ENCODE data around the gene ZNF385D. TPM values are rescaled to one million over a fixed set of nuclear protein-coding genes. Genes with fewer than 3 reads are reported as not detected.

The ZNF385D gene
- total and polyA plus RNA-seq, 7 donors, result under 0.01 to 4.3 (median 1.2) TPM

DNA sequence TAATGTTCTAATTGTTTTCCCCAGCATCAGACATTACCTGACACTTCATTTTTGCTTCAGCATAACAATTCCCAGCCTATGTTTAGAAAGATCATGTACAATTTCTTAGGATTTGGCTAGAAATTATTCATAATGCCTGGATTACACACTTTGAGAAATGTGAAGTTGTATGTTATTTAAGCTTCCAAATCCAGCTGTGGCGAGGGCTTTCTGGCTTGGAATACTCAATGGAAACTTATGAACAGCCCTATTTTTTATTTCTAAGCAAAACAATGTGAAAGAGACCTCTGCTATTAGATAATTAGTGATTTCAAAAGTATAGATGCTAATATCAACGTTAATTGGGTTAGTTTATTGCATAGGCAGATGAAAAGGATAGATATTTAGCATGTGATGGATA is 341.6 kb downstream of the ZNF385D start:
- H3K4me1 ChIP-seq, result no peaks in the 10 kb centered on the region
- no peak for DNase-seq
- no peak for TF ChIP-seq POLR2A (IDR thresholded peaks at IDR 0.05)
- TF ChIP-seq, protein P1, sequence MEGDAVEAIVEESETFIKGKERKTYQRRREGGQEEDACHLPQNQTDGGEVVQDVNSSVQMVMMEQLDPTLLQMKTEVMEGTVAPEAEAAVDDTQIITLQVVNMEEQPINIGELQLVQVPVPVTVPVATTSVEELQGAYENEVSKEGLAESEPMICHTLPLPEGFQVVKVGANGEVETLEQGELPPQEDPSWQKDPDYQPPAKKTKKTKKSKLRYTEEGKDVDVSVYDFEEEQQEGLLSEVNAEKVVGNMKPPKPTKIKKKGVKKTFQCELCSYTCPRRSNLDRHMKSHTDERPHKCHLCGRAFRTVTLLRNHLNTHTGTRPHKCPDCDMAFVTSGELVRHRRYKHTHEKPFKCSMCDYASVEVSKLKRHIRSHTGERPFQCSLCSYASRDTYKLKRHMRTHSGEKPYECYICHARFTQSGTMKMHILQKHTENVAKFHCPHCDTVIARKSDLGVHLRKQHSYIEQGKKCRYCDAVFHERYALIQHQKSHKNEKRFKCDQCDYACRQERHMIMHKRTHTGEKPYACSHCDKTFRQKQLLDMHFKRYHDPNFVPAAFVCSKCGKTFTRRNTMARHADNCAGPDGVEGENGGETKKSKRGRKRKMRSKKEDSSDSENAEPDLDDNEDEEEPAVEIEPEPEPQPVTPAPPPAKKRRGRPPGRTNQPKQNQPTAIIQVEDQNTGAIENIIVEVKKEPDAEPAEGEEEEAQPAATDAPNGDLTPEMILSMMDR (IDR thresholded peaks at IDR 0.05), result no peak
- H3K27me3 ChIP-seq, result no peaks in the 10 kb centered on the region
- intact Hi-C loops (cut with DNase I), result no loop called here
- 34 to 62% methylated on average over 2 of the region's 2 CpGs for WGBS, 2 donors
- H3K36me3 ChIP-seq, result no peaks in the 10 kb centered on the region
- no peak overlapping the region for H3K4me3 ChIP-seq
- H3K9me3 ChIP-seq, result peaks cover 0 to 3% (median 0%) of the 10 kb centered on the region in 4 donors
- H3K27ac ChIP-seq, result no peak overlapping the region

DNA sequence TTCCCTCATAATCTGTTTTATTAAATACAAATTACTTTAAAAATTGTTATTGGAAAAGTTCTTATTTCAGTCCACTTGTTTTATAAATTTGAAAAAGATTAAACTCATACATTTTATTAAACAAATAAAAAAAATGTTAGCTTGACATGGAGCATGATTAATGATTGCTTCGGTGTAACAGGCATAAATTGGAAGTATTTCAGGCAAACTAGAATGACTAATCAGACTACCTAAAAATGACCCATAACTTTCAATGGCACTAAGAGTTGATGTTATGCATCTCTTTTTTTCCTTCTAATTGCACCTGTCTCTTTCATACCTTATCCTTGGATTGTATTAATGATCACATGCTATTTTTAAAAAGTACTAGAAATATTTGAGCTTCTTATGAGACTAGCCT is 343.3 kb downstream of the ZNF385D start:
- Histone ChIP-seq H3K27ac (no peak overlapping the region), H3K27me3 (no peaks in the 10 kb centered on the region), H3K4me1 (no peaks in the 10 kb centered on the region), H3K9me3 (peaks cover 0 to 3% (median 0%) of the 10 kb centered on the region in 4 donors), H3K4me3 (no peak overlapping the region), H3K36me3 (no peaks in the 10 kb centered on the region)
- no peak for DNase-seq
- intact Hi-C loops (cut with DNase I), result no loop called here
- 51 to 54% methylated on average over 1 of the region's 1 CpG for WGBS, 2 donors
- TF ChIP-seq, protein P1 (IDR thresholded peaks at IDR 0.05), result no peak
- TF ChIP-seq POLR2A (IDR thresholded peaks at IDR 0.05), result no peak
- TF ChIP-seq POLR2AphosphoS5 (IDR thresholded peaks at IDR 0.05), result no peak
- TF ChIP-seq EP300 (IDR thresholded peaks at IDR 0.05), result no peak

DNA sequence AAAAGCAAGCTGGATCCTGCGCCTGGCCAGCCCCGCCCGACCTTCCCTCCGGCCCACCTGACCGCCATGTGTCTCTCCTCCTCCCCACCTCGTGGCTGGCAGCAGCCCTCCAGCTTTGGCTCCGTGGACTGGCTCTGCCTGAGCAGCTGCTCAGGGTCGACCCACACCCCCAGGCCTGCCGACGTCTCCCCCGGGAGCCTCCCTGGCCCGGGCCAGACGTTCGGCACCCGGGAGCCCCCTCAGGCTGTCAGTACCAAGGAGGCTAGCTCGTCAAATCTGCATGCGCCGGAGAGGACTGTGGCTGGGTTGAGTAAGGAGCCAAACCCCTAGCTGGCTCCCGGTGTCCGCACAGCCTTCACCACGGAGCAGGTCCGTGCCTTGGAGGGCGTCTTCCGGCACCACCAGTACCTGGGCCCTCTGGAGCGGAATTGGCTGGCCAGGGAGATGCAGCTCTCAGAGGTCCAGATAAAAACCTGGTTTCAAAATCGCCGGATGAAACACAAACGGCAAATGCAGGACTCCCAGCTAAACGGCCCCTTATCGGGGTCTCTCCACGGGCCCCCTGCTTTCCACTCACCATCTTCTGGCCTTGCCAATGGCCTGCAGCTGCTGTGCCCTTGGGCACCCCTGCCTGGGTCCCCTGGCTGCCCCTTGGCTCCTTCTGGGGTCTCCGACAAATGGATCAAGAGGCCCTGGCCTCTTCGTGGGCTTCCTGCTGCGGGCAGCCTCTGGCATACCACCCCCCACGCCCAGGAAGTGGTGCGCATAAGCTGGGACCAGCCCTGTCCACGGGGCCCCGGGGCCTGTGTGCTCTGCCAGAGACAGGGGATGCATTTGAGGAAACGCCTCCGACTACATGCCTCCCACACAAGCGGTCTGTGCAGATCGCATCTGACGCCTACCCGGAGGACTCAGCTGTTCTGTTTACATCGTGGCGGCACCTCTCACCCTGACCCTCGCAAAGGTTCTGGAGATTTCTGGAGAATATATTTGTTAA is 345.0 kb downstream of the ZNF385D start:
- DNase-seq, result peak; percentile 40
- no peak overlapping the region for H3K4me3 ChIP-seq
- no peaks in the 10 kb centered on the region for H3K36me3 ChIP-seq
- H3K4me1 ChIP-seq, result no peaks in the 10 kb centered on the region
- 89 to 90% methylated on average over 47 of the region's 47 CpGs for WGBS, 2 donors
- TF ChIP-seq POLR2AphosphoS5 (IDR thresholded peaks at IDR 0.05) (no peak), EP300 (IDR thresholded peaks at IDR 0.05) (no peak), POLR2A (IDR thresholded peaks at IDR 0.05) (no peak)
- TF ChIP-seq, protein P1 (IDR thresholded peaks at IDR 0.05), result no peak
- no peak overlapping the region for H3K27ac ChIP-seq
- intact Hi-C loops (cut with DNase I), result no loop called here
- no peaks in the 10 kb centered on the region for H3K27me3 ChIP-seq
- H3K9me3 ChIP-seq, result peaks cover 0 to 3% (median 0%) of the 10 kb centered on the region in 4 donors

DNA sequence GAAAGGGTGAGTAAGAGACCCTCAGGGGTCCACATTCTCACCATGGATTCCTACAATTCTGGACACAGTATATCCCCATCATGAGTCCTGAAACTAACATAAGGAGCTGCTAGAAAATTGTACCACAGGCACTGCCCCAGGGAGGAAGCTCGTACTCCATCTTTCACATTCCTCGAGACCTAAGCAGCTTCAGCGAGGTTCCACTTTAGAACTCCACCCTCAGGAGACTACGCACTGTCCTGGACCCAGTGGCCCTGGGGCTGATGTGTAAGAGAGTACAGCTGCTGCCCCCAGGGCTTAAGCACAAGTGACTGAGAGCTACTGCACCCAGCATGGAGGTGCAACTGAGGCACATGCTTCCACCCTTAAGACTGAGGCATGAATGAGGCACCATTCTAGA is 352.5 kb downstream of the ZNF385D start:
- TF ChIP-seq EP300 (IDR thresholded peaks at IDR 0.05) (no peak), POLR2A (IDR thresholded peaks at IDR 0.05) (no peak), POLR2AphosphoS5 (IDR thresholded peaks at IDR 0.05) (no peak)
- TF ChIP-seq, protein P1 (IDR thresholded peaks at IDR 0.05), result no peak
- Histone ChIP-seq H3K4me3 (no peak overlapping the region), H3K9me3 (no peaks in the 10 kb centered on the region), H3K4me1 (peaks cover 0 to 10% (median 2%) of the 10 kb centered on the region in 4 donors), H3K27me3 (no peaks in the 10 kb centered on the region), H3K27ac (no peak overlapping the region), H3K36me3 (no peaks in the 10 kb centered on the region)
- intact Hi-C loops (cut with DNase I), result no loop called here
- WGBS, 2 donors, result 81 to 90% methylated on average over 4 of the region's 4 CpGs
- DNase-seq, result no peak
